Fibroblast of lung (primary cell): ENCODE measurements around the gene MYLK. TPM values are rescaled to one million over a fixed set of nuclear protein-coding genes. Genes with fewer than 3 reads are reported as not detected.

Experiments
- DNase-seq, 2 donors: peaks; one replicate each; pipeline versions ENCODE4 v3.0.0 to v3.0.0-alpha.2; 2010; ENCODE audit warnings: low read depth in 2 of 2
- H2AFZ ChIP-seq: 2 replicates; pipeline ENCODE4 v1.5.1; 2012; ENCODE audit warnings: low read length, control low read depth, inconsistent platforms
- H3K27ac ChIP-seq: 2 replicates; pipeline ENCODE4 v1.5.1; 2011; ENCODE audit warnings: low read length, control low read depth; ENCODE audit not compliant: insufficient read depth
- H3K27me3 ChIP-seq: 2 replicates; pipeline ENCODE4 v1.5.1; 2011; ENCODE audit warnings: mild to moderate bottlenecking, low read length; ENCODE audit not compliant: control insufficient read depth, insufficient read depth
- H3K36me3 ChIP-seq: 2 replicates; pipeline ENCODE4 v1.5.1; 2011; ENCODE audit warnings: low read length; ENCODE audit not compliant: control insufficient read depth, insufficient read depth
- H3K4me1 ChIP-seq: 2 replicates; pipeline ENCODE4 v1.5.1; 2011; ENCODE audit warnings: low read length; ENCODE audit not compliant: control insufficient read depth, insufficient read depth; ENCODE audit errors: extremely low read depth
- H3K4me2 ChIP-seq: 2 replicates; pipeline ENCODE4 v1.5.1; 2011; ENCODE audit warnings: low read length, control low read depth; ENCODE audit not compliant: insufficient read depth; ENCODE audit errors: extremely low read depth
- H3K4me3 ChIP-seq, 4 experiments: fragments of 200-600 bp in 1 of 4; sonication (generic) in 1 of 4; replicated peaks in 1 of 4; 2 replicates each; pipeline ENCODE4 v1.5.1; 2011 to 2016; ENCODE audit warnings: low read length in 4 of 4, low read depth in 3 of 4, mild to moderate bottlenecking in 3 of 4, control low read depth in 2 of 4, inconsistent platforms in 1 of 4, mixed read lengths in 1 of 4; ENCODE audit not compliant: insufficient read depth in 1 of 4; ENCODE audit errors: control extremely low read depth in 1 of 4
- H3K79me2 ChIP-seq: 2 replicates; pipeline ENCODE4 v1.5.1; 2012; ENCODE audit warnings: mild to moderate bottlenecking, low read length, inconsistent platforms; ENCODE audit not compliant: control insufficient read depth, insufficient read depth
- H3K9ac ChIP-seq: 2 replicates; pipeline ENCODE4 v1.5.1; 2011; ENCODE audit warnings: mild to moderate bottlenecking, low read length, control low read depth; ENCODE audit not compliant: insufficient read depth
- H3K9me3 ChIP-seq: 2 replicates; pipeline ENCODE4 v1.5.1; 2012; ENCODE audit warnings: low read depth, low read length; ENCODE audit not compliant: control insufficient read depth, insufficient read depth
- H4K20me1 ChIP-seq: 2 replicates; pipeline ENCODE4 v1.5.1; 2011; ENCODE audit warnings: low read length; ENCODE audit not compliant: control insufficient read depth, insufficient read depth; ENCODE audit errors: extremely low read depth
- CTCF ChIP-seq, 2 donors: IDR thresholded peaks in 1 of 2; conservative IDR thresholded peaks in 1 of 2; 1 replicate in 1 of 2; 2 replicates in 1 of 2; pipeline ENCODE4 v1.5.1; 2011 to 2012; ENCODE audit warnings: low read length in 2 of 2, control low read depth in 1 of 2, inconsistent platforms in 1 of 2, low read depth in 1 of 2, mild to moderate bottlenecking in 1 of 2
- EZH2 ChIP-seq: IDR thresholded peaks from 2 replicates; pipeline ENCODE4 v1.5.1; 2012; ENCODE audit warnings: low read length, control low read depth, mild to moderate bottlenecking; ENCODE audit errors: missing control alignments
- polyA plus RNA-seq, 2 donors: library from polyadenylated mRNA; depleted of rRNA in 1 of 2; stranded (reverse) in 1 of 2; unstranded in 1 of 2; fragments of >200 nt; gene quantifications; 2 replicates each; pipeline ENCODE4 v1.2.1, GENCODE V29; 2011 to 2012; ENCODE audit warnings: missing spikeins in 1 of 2
- total RNA-seq: library from RNA; depleted of rRNA; stranded (reverse); fragments of >200 nt; gene quantifications from 2 replicates; pipeline ENCODE4 v1.2.1, GENCODE V29; 2014

Gene MYLK
- total and polyA plus RNA-seq, 2 donors (not counting 1 experiment from before 2014, with no cell fraction given): 918 to 941 TPM

- TF ChIP-seq CTCF (conservative IDR thresholded peaks at IDR 0.05 in 1 of 2, IDR thresholded peaks at IDR 0.05 in 1 of 2; ENCODE audit: low read depth in 1 of 2, low read length in 2 of 2) (no peak), EZH2 (no peak)
- Histone ChIP-seq H3K4me1 (no peaks in the 10 kb centered on the region), H3K79me2 (no peaks in the 10 kb centered on the region), H3K27me3 (no peaks in the 10 kb centered on the region), H3K9me3 (no peaks in the 10 kb centered on the region), H4K20me1 (no peaks in the 10 kb centered on the region), H3K36me3 (no peaks in the 10 kb centered on the region), H3K4me2 (no peak overlapping the region), H3K9ac (no peak overlapping the region), H2AFZ (no peak overlapping the region), H3K4me3 (no peak overlapping the region), H3K27ac (no peak overlapping the region)
- no peak for DNase-seq
These were observed 322.9 kb downstream of the MYLK start for GRCh38 chr3:123561188-123561587.

Other genes starting within 250 kb of the MYLK start
- gene CCDC14, start 76.9 kb upstream of the MYLK start, total RNA-seq: 54.7 and 94.8 TPM in 2 replicates
- 29.4 and 35.2 TPM in 2 replicates for gene CCDC14, start 76.9 kb upstream of the MYLK start, polyA plus RNA-seq
- gene ROPN1, start 107.8 kb upstream of the MYLK start, total RNA-seq: not detected in 2 replicates
- gene ROPN1, start 107.8 kb upstream of the MYLK start, polyA plus RNA-seq: not detected in 2 replicates
- 3.5 and 3.9 TPM in 2 replicates for gene KALRN, start 149.0 kb upstream of the MYLK start, total RNA-seq
- 1.9 and 3.7 TPM in 2 replicates for gene KALRN, start 149.0 kb upstream of the MYLK start, polyA plus RNA-seq